IMR-90 (cell line): ENCODE data around the gene RUBCN. TPM values are rescaled to one million over a fixed set of nuclear protein-coding genes. Genes with fewer than 3 reads are reported as not detected.

ENCODE experiments used
- ATAC-seq: fragments of 200-7000 bp; cut with Tn5 transposase; 2 replicates; pipeline ENCODE4 v1.9.1; 2020; ENCODE audit warnings: low read depth, mild to moderate bottlenecking, moderate library complexity
- BruUV-seq: library from RNA; stranded (reverse); fragments of 400-500 nt; replicated peaks from 2 replicates; lab custom pipeline; 2021; lab: Mats Ljungman, UMichigan
- CTCF ChIA-PET: fragments of 300-600 bp; formaldehyde crosslinking; extraction: SDS; loops from one replicate; lab custom pipeline; 2021; ENCODE audit warnings: antibody characterized with exemption; lab: Yijun Ruan, JAX
- POLR2A ChIA-PET: fragments of 300-600 bp; sonication (Branson Sonifier 250); formaldehyde crosslinking; loops from one replicate; lab custom pipeline; 2022; ENCODE audit warnings: antibody characterized with exemption; ENCODE audit not compliant: unreplicated experiment; lab: Charles Lee
- DNase-seq: peaks from one replicate; pipeline ENCODE4 v3.0.0; 2013
- H2AFZ ChIP-seq: replicated peaks from 2 replicates; pipeline ENCODE3; 2013; ENCODE audit warnings: low read length, mild to moderate bottlenecking; ENCODE audit not compliant: poor library complexity
- H2AK5ac ChIP-seq: 2 replicates; pipeline ENCODE4 v1.6.1; 2013; ENCODE audit warnings: low read depth, low read length, inconsistent platforms
- H2AK9ac ChIP-seq: replicated peaks from 2 replicates; pipeline ENCODE3; 2013; ENCODE audit warnings: mild to moderate bottlenecking, low read depth, low read length, moderate library complexity; ENCODE audit not compliant: poor library complexity
- H2BK120ac ChIP-seq: 2 replicates; pipeline ENCODE4 v1.6.1; 2013; ENCODE audit warnings: low read depth, low read length, inconsistent platforms
- H2BK15ac ChIP-seq: 3 replicates; pipeline ENCODE4 v1.6.1; 2013; ENCODE audit warnings: low read depth, low read length, inconsistent platforms
- H2BK20ac ChIP-seq: 2 replicates; pipeline ENCODE4 v1.6.1; 2013; ENCODE audit warnings: low read depth, mild to moderate bottlenecking, inconsistent platforms, low read length, moderate library complexity
- H2BK5ac ChIP-seq: 2 replicates; pipeline ENCODE4 v1.6.1; 2013; ENCODE audit warnings: mild to moderate bottlenecking, low read depth, low read length, inconsistent platforms; ENCODE audit not compliant: poor library complexity, severe bottlenecking
- H3K14ac ChIP-seq: replicated peaks from 2 replicates; pipeline ENCODE4 v1.6.1; 2013; ENCODE audit warnings: low read depth, low read length, inconsistent platforms
- H3K18ac ChIP-seq: 2 replicates; pipeline ENCODE4 v1.6.1; 2013; ENCODE audit warnings: low read depth, low read length, control low read depth
- H3K23ac ChIP-seq: 2 replicates; pipeline ENCODE4 v1.6.1; 2013; ENCODE audit warnings: low read depth, low read length, inconsistent platforms
- H3K27ac ChIP-seq: 2 replicates; pipeline ENCODE4 v1.5.1; 2013; ENCODE audit warnings: mild to moderate bottlenecking, control low read depth, low read length; ENCODE audit not compliant: insufficient read depth
- H3K27me3 ChIP-seq: 2 replicates; pipeline ENCODE4 v1.6.1; 2013; ENCODE audit warnings: low read length; ENCODE audit not compliant: control insufficient read depth, insufficient read depth
- H3K36me3 ChIP-seq: 2 replicates; pipeline ENCODE4 v1.6.1; 2013; ENCODE audit warnings: low read length, mixed read lengths; ENCODE audit not compliant: control insufficient read depth, insufficient read depth
- H3K4ac ChIP-seq: 2 replicates; pipeline ENCODE4 v1.6.1; 2013; ENCODE audit warnings: low read depth, low read length, inconsistent platforms
- H3K4me1 ChIP-seq: 2 replicates; pipeline ENCODE4 v1.6.1; 2013; ENCODE audit warnings: low read length, mixed read lengths; ENCODE audit not compliant: control insufficient read depth, insufficient read depth
- H3K4me2 ChIP-seq: 2 replicates; pipeline ENCODE4 v1.6.1; 2013; ENCODE audit warnings: low read depth, mild to moderate bottlenecking, control low read depth, low read length, moderate library complexity
- H3K4me3 ChIP-seq: 2 replicates; pipeline ENCODE4 v1.5.1; 2013; ENCODE audit warnings: low read depth, mild to moderate bottlenecking, control low read depth, low read length, moderate library complexity; ENCODE audit not compliant: insufficient read depth
- H3K56ac ChIP-seq: 2 replicates; pipeline ENCODE4 v1.6.1; 2013; ENCODE audit warnings: low read length, inconsistent platforms; ENCODE audit not compliant: insufficient read depth; ENCODE audit errors: extremely low read depth
- H3K79me1 ChIP-seq, 2 experiments: 2 replicates each; pipeline ENCODE4 v1.6.1; 2013; ENCODE audit warnings: low read length in 2 of 2, inconsistent platforms in 1 of 2, low read depth in 1 of 2
- H3K9ac ChIP-seq: 2 replicates; pipeline ENCODE4 v1.6.1; 2013; ENCODE audit warnings: low read depth, low read length, control low read depth
- H3K9me1 ChIP-seq: 2 replicates; pipeline ENCODE4 v1.6.1; 2013; ENCODE audit warnings: low read length, inconsistent platforms; ENCODE audit not compliant: insufficient read depth
- H3K9me3 ChIP-seq: 2 replicates; pipeline ENCODE4 v1.6.1; 2013; ENCODE audit warnings: low read length; ENCODE audit not compliant: control insufficient read depth, insufficient read depth
- H4K20me1 ChIP-seq: 2 replicates; pipeline ENCODE4 v1.6.1; 2013; ENCODE audit warnings: low read length, inconsistent platforms; ENCODE audit not compliant: insufficient read depth
- H4K5ac ChIP-seq: 2 replicates; pipeline ENCODE4 v1.6.1; 2013; ENCODE audit warnings: mild to moderate bottlenecking, low read depth, low read length, control low read depth
- H4K8ac ChIP-seq, 2 experiments: 2 replicates each; pipeline ENCODE4 v1.6.1; 2013; ENCODE audit warnings: low read depth in 2 of 2, low read length in 2 of 2, control low read depth in 1 of 2, inconsistent platforms in 1 of 2
- H4K91ac ChIP-seq: 2 replicates; pipeline ENCODE4 v1.6.1; 2013; ENCODE audit warnings: low read depth, low read length, inconsistent platforms; ENCODE audit not compliant: insufficient read depth
- FOS ChIP-seq: fragments of 150-350 bp; IDR thresholded peaks from 2 replicates; pipeline ENCODE4 v1.6.1; 2016; ENCODE audit warnings: low read depth, low read length
- MXI1 ChIP-seq: IDR thresholded peaks from 2 replicates; pipeline ENCODE4 v1.6.1; 2012; ENCODE audit warnings: low read depth, mild to moderate bottlenecking, low read length, moderate library complexity, borderline replicate concordance
- RFX5 ChIP-seq: IDR thresholded peaks from 2 replicates; pipeline ENCODE4 v1.8.0; 2012; ENCODE audit warnings: low read depth, mild to moderate bottlenecking, low read length, moderate library complexity
- SMC3 ChIP-seq: fragments of 150-350 bp; IDR thresholded peaks from 2 replicates; pipeline ENCODE4 v1.6.1; 2016; ENCODE audit warnings: low read depth, mild to moderate bottlenecking, antibody characterized with exemption, low read length, moderate library complexity
- WGBS, 2 experiments: methylation state at CpG; one replicate each; pipeline versions ENCODE4 v1.1.5 to v1.1.7; 2013; ENCODE audit warnings: missing lambda C conversion rate in 2 of 2; ENCODE audit not compliant: insufficient read length in 1 of 2; ENCODE audit errors: extremely low coverage in 2 of 2; 5-methylcytosine and 5-hydroxymethylcytosine counted together
- dilution Hi-C: fragments of 300-500 bp; cut with HindIII; formaldehyde crosslinking; loops from one replicate; pipeline ENCODE4 v1.14.3; 2018; ENCODE audit warnings: low sequenced_read_pairs; ENCODE audit not compliant: unreplicated experiment
- in situ Hi-C: fragments of 300-500 bp; cut with MboI; formaldehyde crosslinking; loops from 3 replicates; pipeline ENCODE4 v1.14.3; 2019; ENCODE audit warnings: low sequenced_read_pairs, inconsistent platforms, mixed read lengths
- intact Hi-C: fragments of 100-400 bp; cut with micrococcal nuclease; formaldehyde crosslinking; loops from 2 replicates; pipeline ENCODE4 v1.10.0; 2022
- polyA plus RNA-seq, 3 experiments: library from polyadenylated mRNA; depleted of rRNA; stranded (reverse); fragments of >200 nt; gene quantifications; 2 replicates each; pipeline ENCODE4 v1.2.3, GENCODE V29; 2012; ENCODE audit warnings: low replicate concordance in 1 of 3
- total RNA-seq: library from RNA; depleted of rRNA; stranded (reverse); fragments of >200 nt; gene quantifications from 2 replicates; pipeline ENCODE4 v1.2.3, GENCODE V29; 2012

Gene RUBCN
- total and polyA plus RNA-seq, 2 of the 4 experiments (the other 2 are of a cell fraction) = 10.8 to 12.6 TPM

DNA sequence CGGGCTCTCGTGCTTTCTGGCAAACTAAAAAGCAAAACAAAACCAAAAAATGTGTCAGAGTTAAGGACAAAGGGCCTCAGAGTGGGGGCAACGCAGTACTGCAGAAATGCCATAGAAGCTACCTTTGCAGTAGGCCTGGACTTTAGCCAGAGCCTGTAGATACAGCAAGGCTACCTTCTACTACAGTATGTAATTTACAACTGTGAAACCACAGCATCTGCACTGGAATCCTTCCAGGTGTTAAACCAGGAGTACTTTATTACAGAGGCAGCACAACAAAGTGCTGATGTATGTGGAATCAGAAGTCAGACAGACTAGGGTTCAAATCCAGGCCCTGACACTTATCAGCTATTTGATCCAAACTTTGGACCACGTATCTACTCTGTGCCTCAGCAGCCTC is 34.9 kb downstream of the RUBCN start:
- Histone ChIP-seq H2AK5ac (no peak overlapping the region), H2AK9ac (no peak overlapping the region), H3K27me3 (no peaks in the 10 kb centered on the region), H3K9me1 (peaks cover 10% of the 10 kb centered on the region), H3K79me1 (peaks cover 4 to 42% of the 10 kb centered on the region in 2 experiments; a peak in 2 of 4 replicates), H4K91ac (no peak overlapping the region), H3K23ac (no peak overlapping the region), H3K4ac (no peak overlapping the region), H4K5ac (no peak overlapping the region), H2BK20ac (no peak overlapping the region), H3K9ac (no peak overlapping the region), H3K18ac (no peak overlapping the region), H3K4me3 (no peak overlapping the region), H3K9me3 (no peaks in the 10 kb centered on the region), H3K36me3 (peaks cover 29% of the 10 kb centered on the region), H2BK120ac (no peak overlapping the region), H3K4me2 (no peak overlapping the region), H4K8ac (no peak overlapping the region), H3K27ac (no peak overlapping the region), H4K20me1 (no peaks in the 10 kb centered on the region), H3K4me1 (peaks cover 7% of the 10 kb centered on the region), H2BK15ac (no peak overlapping the region), H3K56ac (no peak overlapping the region), H2AFZ (no peak overlapping the region), H3K14ac (no peak overlapping the region), H2BK5ac (no peak overlapping the region)
- no TSS peak for BruUV-seq
- intact Hi-C loops = no loop called here
- no peak for DNase-seq
- dilution Hi-C loops = no loop called here
- no CpG with 5 or more reads among the region's 4 CpGs for WGBS, 2 experiments
- CTCF ChIA-PET = no interaction called here
- no peak for ATAC-seq
- POLR2A ChIA-PET = no interaction called here
- in situ Hi-C loops = no loop called here
- TF ChIP-seq MXI1 (no peak), RFX5 (no peak), FOS (no peak), SMC3 (no peak)
